Chondrocyte (in vitro differentiated cells): Measurements from ENCODE around the gene ARMC8. TPM values are rescaled to one million over a fixed set of nuclear protein-coding genes. Genes with fewer than 3 reads are reported as not detected.

Experiments
- DNase-seq: peaks from one replicate; pipeline ENCODE4 v3.0.0; 2021; ENCODE audit warnings: mixed read lengths, low spot score
- H3K27ac Mint-ChIP-seq: one replicate; pipeline ENCODE4 v1.8.0; 2021; ENCODE audit warnings: mild to moderate bottlenecking, moderate library complexity, mixed read lengths; ENCODE audit not compliant: unreplicated experiment
- H3K27me3 Mint-ChIP-seq: 2 replicates; pipeline ENCODE4 v1.8.0; 2021; ENCODE audit warnings: low read depth, mixed read lengths
- H3K36me3 Mint-ChIP-seq: 2 replicates; pipeline ENCODE4 v1.8.0; 2021; ENCODE audit warnings: low read depth, mixed read lengths
- H3K4me1 Mint-ChIP-seq: 2 replicates; pipeline ENCODE4 v1.8.0; 2021; ENCODE audit warnings: low read depth, mild to moderate bottlenecking, mixed read lengths
- H3K4me3 Mint-ChIP-seq: one replicate; pipeline ENCODE4 v1.8.0; 2021; ENCODE audit warnings: mild to moderate bottlenecking, moderate library complexity, mixed read lengths; ENCODE audit not compliant: unreplicated experiment
- H3K9me3 Mint-ChIP-seq: 2 replicates; pipeline ENCODE4 v1.8.0; 2021; ENCODE audit warnings: low read depth, mixed read lengths
- CTCF ChIP-seq: fragments of 200-600 bp; sonication (generic); IDR thresholded peaks from 2 replicates; pipeline ENCODE4 v1.5.0; 2021; ENCODE audit warnings: antibody characterized with exemption, mild to moderate bottlenecking, moderate library complexity
- total RNA-seq: library from RNA; stranded (reverse); gene quantifications from 3 replicates; pipeline ENCODE4 v1.2.1, GENCODE V29; 2021

ARMC8 gene
- total RNA-seq, 1 donor from 2014 or later = 34.2 TPM

- Mint-ChIP-seq H3K4me1 (no peaks in the 10 kb centered on the region), H3K4me3 (no peak overlapping the region), H3K27ac (no peak overlapping the region), H3K9me3 (no peaks in the 10 kb centered on the region), H3K36me3 (peaks cover 19% of the 10 kb centered on the region), H3K27me3 (no peaks in the 10 kb centered on the region)
- DNase-seq = no peak
- no peak for TF ChIP-seq CTCF
Observed at GRCh38 chr3:138241676-138242075, 54.6 kb downstream of the ARMC8 start.

GRCh38 chr3:138242466-138242865 is 55.4 kb downstream of the ARMC8 start:
- Mint-ChIP-seq H3K27me3 (no peaks in the 10 kb centered on the region), H3K4me1 (no peaks in the 10 kb centered on the region), H3K36me3 (peaks cover 19% of the 10 kb centered on the region), H3K4me3 (no peak overlapping the region), H3K9me3 (no peaks in the 10 kb centered on the region), H3K27ac (no peak overlapping the region)
- DNase-seq = no peak
- no peak for TF ChIP-seq CTCF

GRCh38 chr3:138245026-138245425 is 57.9 kb downstream of the ARMC8 start:
- H3K27me3 Mint-ChIP-seq = no peaks in the 10 kb centered on the region
- no peak for DNase-seq
- peaks cover 24% of the 10 kb centered on the region for H3K36me3 Mint-ChIP-seq
- H3K9me3 Mint-ChIP-seq = no peaks in the 10 kb centered on the region
- H3K27ac Mint-ChIP-seq = no peak overlapping the region
- H3K4me3 Mint-ChIP-seq = no peak overlapping the region
- no peaks in the 10 kb centered on the region for H3K4me1 Mint-ChIP-seq
- TF ChIP-seq CTCF = no peak

- no peak overlapping the region for H3K4me3 Mint-ChIP-seq
- no peaks in the 10 kb centered on the region for H3K9me3 Mint-ChIP-seq
- H3K27me3 Mint-ChIP-seq = no peaks in the 10 kb centered on the region
- H3K4me1 Mint-ChIP-seq = no peaks in the 10 kb centered on the region
- no peak for TF ChIP-seq CTCF
- no peak overlapping the region for H3K27ac Mint-ChIP-seq
- DNase-seq = no peak
- H3K36me3 Mint-ChIP-seq = peaks cover 18% of the 10 kb centered on the region
Observed at GRCh38 chr3:138249636-138250035, 62.5 kb downstream of the ARMC8 start.

GRCh38 chr3:138253609-138254008 is 66.5 kb downstream of the ARMC8 start:
- no peaks in the 10 kb centered on the region for H3K4me1 Mint-ChIP-seq
- H3K9me3 Mint-ChIP-seq = no peaks in the 10 kb centered on the region
- TF ChIP-seq CTCF = no peak
- no peak overlapping the region for H3K27ac Mint-ChIP-seq
- peaks cover 5% of the 10 kb centered on the region for H3K36me3 Mint-ChIP-seq
- no peaks in the 10 kb centered on the region for H3K27me3 Mint-ChIP-seq
- no peak for DNase-seq
- no peak overlapping the region for H3K4me3 Mint-ChIP-seq
